Activated naive CD4-positive, alpha-beta T cell treated with anti-CD3 and anti-CD28 coated beads, Interleukin-2, amount 10 ng/mL, durations not matched to agents 7 days and 5 days (primary cell): ENCODE results near the gene TSPAN10.
"Not testable (repeated sequence)": the region's sequence is repeated elsewhere in the genome, so short reads cannot be mapped to it uniquely, and the experiment has no call there.

Source experiments
- CTCF ChIA-PET: fragments of 350-600 bp; sonication (Branson Sonifier 250); formaldehyde crosslinking; loops from one replicate; lab custom pipeline; 2021; ENCODE audit warnings: antibody characterized with exemption; lab: Charles Lee
- DNase-seq: peaks from one replicate; pipeline ENCODE4 v3.0.0-alpha.2; 2020
- H3K27ac Mint-ChIP-seq: one replicate; pipeline ENCODE4 v1.8.0; 2021; ENCODE audit warnings: mild to moderate bottlenecking, moderate library complexity, mixed read lengths
- H3K27me3 Mint-ChIP-seq: one replicate; pipeline ENCODE4 v1.8.0; 2021; ENCODE audit warnings: mild to moderate bottlenecking, mixed read lengths
- H3K36me3 Mint-ChIP-seq: one replicate; pipeline ENCODE4 v1.8.0; 2021; ENCODE audit warnings: mixed read lengths
- H3K4me1 Mint-ChIP-seq: one replicate; pipeline ENCODE4 v1.8.0; 2021; ENCODE audit warnings: mixed read lengths
- H3K4me3 Mint-ChIP-seq: one replicate; pipeline ENCODE4 v1.8.0; 2021; ENCODE audit warnings: mild to moderate bottlenecking, moderate library complexity, mixed read lengths
- H3K9me3 Mint-ChIP-seq: one replicate; pipeline ENCODE4 v1.8.0; 2021; ENCODE audit warnings: mixed read lengths

TSPAN10 gene

GRCh38 chr17:81612172-81612970 lies 24.6 kb upstream of the TSPAN10 start:
- Mint-ChIP-seq H3K4me3 (no peak overlapping the region), H3K27ac (no peak overlapping the region), H3K9me3 (no peaks in the 10 kb centered on the region), H3K4me1 (peaks cover 17% of the 10 kb centered on the region), H3K27me3 (no peaks in the 10 kb centered on the region), H3K36me3 (peaks cover 46% of the 10 kb centered on the region)
- CTCF ChIA-PET, result no interaction called here
- no peak for DNase-seq

GRCh38 chr17:81615401-81615930 lies 21.5 kb upstream of the TSPAN10 start:
- no peaks in the 10 kb centered on the region for H3K27me3 Mint-ChIP-seq
- no peak overlapping the region for H3K4me3 Mint-ChIP-seq
- peaks cover 17% of the 10 kb centered on the region for H3K4me1 Mint-ChIP-seq
- no peak overlapping the region for H3K27ac Mint-ChIP-seq
- DNase-seq, result no peak
- H3K9me3 Mint-ChIP-seq, result no peaks in the 10 kb centered on the region
- CTCF ChIA-PET, result interaction anchor here (1.4 kb wide), 1 partner anchor 14 kb away, joined by 11 read pairs; no protein-coding TSS in a partner anchor
- peaks cover 45% of the 10 kb centered on the region for H3K36me3 Mint-ChIP-seq

- no peaks in the 10 kb centered on the region for H3K27me3 Mint-ChIP-seq
- no peak overlapping the region for H3K27ac Mint-ChIP-seq
- no peak for DNase-seq
- no peaks in the 10 kb centered on the region for H3K9me3 Mint-ChIP-seq
- CTCF ChIA-PET, result no interaction called here
- H3K36me3 Mint-ChIP-seq, result peaks cover 59% of the 10 kb centered on the region
- no peak overlapping the region for H3K4me3 Mint-ChIP-seq
- peaks cover 17% of the 10 kb centered on the region for H3K4me1 Mint-ChIP-seq
Measured at GRCh38 chr17:81616877-81617276, 20.1 kb upstream of the TSPAN10 start.

GRCh38 chr17:81618307-81618706 lies 18.7 kb upstream of the TSPAN10 start:
- not testable (repeated sequence) for H3K27me3 Mint-ChIP-seq

GRCh38 chr17:81621494-81622130 lies 15.4 kb upstream of the TSPAN10 start:
- Mint-ChIP-seq H3K27ac (no peak overlapping the region), H3K27me3 (no peaks in the 10 kb centered on the region), H3K4me1 (no peaks in the 10 kb centered on the region), H3K9me3 (no peaks in the 10 kb centered on the region), H3K36me3 (peaks cover 55% of the 10 kb centered on the region), H3K4me3 (no peak overlapping the region)
- CTCF ChIA-PET, result no interaction called here
- DNase-seq, result no peak

More at GRCh38 chr17:81618307-81618706, 18.7 kb upstream of the TSPAN10 start:
- H3K4me3 Mint-ChIP-seq, DNase-seq, H3K9me3 Mint-ChIP-seq, H3K27ac Mint-ChIP-seq, CTCF ChIA-PET: not testable (repeated sequence)
- peaks cover 17% of the 10 kb centered on the region for H3K4me1 Mint-ChIP-seq
- H3K36me3 Mint-ChIP-seq, result peaks cover 53% of the 10 kb centered on the region

GRCh38 chr17:81630274-81630673 lies 6.7 kb upstream of the TSPAN10 start:
- H3K9me3 Mint-ChIP-seq, result no peaks in the 10 kb centered on the region
- no peak overlapping the region for H3K27ac Mint-ChIP-seq
- DNase-seq, result no peak
- H3K36me3 Mint-ChIP-seq, result peaks cover 30% of the 10 kb centered on the region
- peaks cover 7% of the 10 kb centered on the region for H3K4me1 Mint-ChIP-seq
- H3K27me3 Mint-ChIP-seq, result no peaks in the 10 kb centered on the region
- CTCF ChIA-PET, result no interaction called here
- no peak overlapping the region for H3K4me3 Mint-ChIP-seq

- Mint-ChIP-seq H3K27ac (peak overlapping the region; percentile 49), H3K36me3 (peaks cover 25% of the 10 kb centered on the region), H3K4me1 (peaks cover 19% of the 10 kb centered on the region), H3K9me3 (no peaks in the 10 kb centered on the region), H3K27me3 (no peaks in the 10 kb centered on the region), H3K4me3 (no peak overlapping the region)
- no peak for DNase-seq
- CTCF ChIA-PET, result no interaction called here
Measured at GRCh38 chr17:81631482-81631881, 5.5 kb upstream of the TSPAN10 start.

GRCh38 chr17:81635431-81635830 lies 1.6 kb upstream of the TSPAN10 start:
- CTCF ChIA-PET, result no interaction called here
- Mint-ChIP-seq H3K4me1 (peaks cover 21% of the 10 kb centered on the region), H3K27ac (no peak overlapping the region)

GRCh38 chr17:81635973-81636504 lies 957 bp upstream of the TSPAN10 start:
- H3K27ac Mint-ChIP-seq, result peak overlapping the region; percentile 80
- peaks cover 9% of the 10 kb centered on the region for H3K36me3 Mint-ChIP-seq
- peaks cover 4% of the 10 kb centered on the region for H3K27me3 Mint-ChIP-seq
- peak overlapping the region; percentile 89 for H3K4me3 Mint-ChIP-seq
- no peaks in the 10 kb centered on the region for H3K9me3 Mint-ChIP-seq
- CTCF ChIA-PET, result no interaction called here
- no peak for DNase-seq
- H3K4me1 Mint-ChIP-seq, result peaks cover 21% of the 10 kb centered on the region

More at GRCh38 chr17:81635431-81635830, 1.6 kb upstream of the TSPAN10 start:
- no peak for DNase-seq
- Mint-ChIP-seq H3K9me3 (no peaks in the 10 kb centered on the region), H3K36me3 (peaks cover 9% of the 10 kb centered on the region), H3K4me3 (peak overlapping the region; percentile 89), H3K27me3 (peaks cover 4% of the 10 kb centered on the region)

- no peak for DNase-seq
- Mint-ChIP-seq H3K4me1 (peaks cover 17% of the 10 kb centered on the region), H3K36me3 (peaks cover 2% of the 10 kb centered on the region), H3K9me3 (no peaks in the 10 kb centered on the region), H3K27ac (no peak overlapping the region), H3K27me3 (peaks cover 4% of the 10 kb centered on the region), H3K4me3 (peak overlapping the region; percentile 14)
- CTCF ChIA-PET, result no interaction called here
Measured at GRCh38 chr17:81638683-81639082, 1.7 kb downstream of the TSPAN10 start.

- DNase-seq, result no peak
- CTCF ChIA-PET, result no interaction called here
- Mint-ChIP-seq H3K27ac (no peak overlapping the region), H3K36me3 (peaks cover 2% of the 10 kb centered on the region), H3K4me3 (no peak overlapping the region), H3K4me1 (peaks cover 14% of the 10 kb centered on the region), H3K9me3 (no peaks in the 10 kb centered on the region), H3K27me3 (peaks cover 4% of the 10 kb centered on the region)
Measured at GRCh38 chr17:81640011-81640410, 3.0 kb downstream of the TSPAN10 start.

- peaks cover 2% of the 10 kb centered on the region for H3K4me1 Mint-ChIP-seq
- CTCF ChIA-PET, result no interaction called here
- no peak overlapping the region for H3K4me3 Mint-ChIP-seq
- no peak overlapping the region for H3K27ac Mint-ChIP-seq
- no peaks in the 10 kb centered on the region for H3K9me3 Mint-ChIP-seq
- peaks cover 16% of the 10 kb centered on the region for H3K27me3 Mint-ChIP-seq
- no peaks in the 10 kb centered on the region for H3K36me3 Mint-ChIP-seq
- DNase-seq, result no peak
Measured at GRCh38 chr17:81641825-81642489, 5.0 kb downstream of the TSPAN10 start.

GRCh38 chr17:81644496-81644895 lies 7.5 kb downstream of the TSPAN10 start:
- Mint-ChIP-seq H3K27ac (no peak overlapping the region), H3K4me3 (no peak overlapping the region), H3K4me1 (no peaks in the 10 kb centered on the region), H3K9me3 (peaks cover 6% of the 10 kb centered on the region), H3K36me3 (no peaks in the 10 kb centered on the region), H3K27me3 (peaks cover 37% of the 10 kb centered on the region)
- DNase-seq, result no peak
- CTCF ChIA-PET, result no interaction called here
